Natural killer cell (primary cell): ENCODE data around the gene ZNF541. TPM values are rescaled to one million over a fixed set of nuclear protein-coding genes. Genes with fewer than 3 reads are reported as not detected.

Source experiments
- ATAC-seq, 3 donors: fragments of 150-1000 bp in 2 of 3; fragments of 200-7000 bp in 1 of 3; cut with Tn5 transposase; 1 replicate in 1 of 3; 2 replicates in 2 of 3; pipeline ENCODE4 v1.10.0; 2021; ENCODE audit warnings: mild to moderate bottlenecking in 2 of 3, moderate library complexity in 2 of 3
- DNase-seq, 2 donors: peaks; one replicate each; pipeline versions ENCODE4 v3.0.0 to v3.0.0-alpha.2; 2013 to 2021; ENCODE audit warnings: mixed read lengths in 1 of 2
- H3K27ac ChIP-seq: one replicate; pipeline ENCODE4 v1.5.1; 2013; ENCODE audit warnings: mild to moderate bottlenecking, low read length
- H3K27me3 ChIP-seq: one replicate; pipeline ENCODE4 v1.6.1; 2013; ENCODE audit warnings: low read length; ENCODE audit not compliant: control insufficient read depth, insufficient read depth
- H3K36me3 ChIP-seq: one replicate; pipeline ENCODE4 v1.6.1; 2013; ENCODE audit warnings: low read length; ENCODE audit not compliant: control insufficient read depth, insufficient read depth
- H3K4me1 ChIP-seq: one replicate; pipeline ENCODE4 v1.6.1; 2013; ENCODE audit warnings: low read length; ENCODE audit not compliant: control insufficient read depth, insufficient read depth
- H3K4me3 ChIP-seq: one replicate; pipeline ENCODE4 v1.5.1; 2013; ENCODE audit warnings: low read length
- H3K9me3 ChIP-seq: one replicate; pipeline ENCODE4 v1.6.1; 2013; ENCODE audit warnings: low read length; ENCODE audit not compliant: control insufficient read depth, insufficient read depth
- H3K27ac Mint-ChIP-seq, 2 donors: one replicate each; pipeline ENCODE4 v1.8.0; 2022; ENCODE audit warnings: mild to moderate bottlenecking in 2 of 2, mixed read lengths in 2 of 2, moderate library complexity in 1 of 2
- H3K27me3 Mint-ChIP-seq, 2 donors: one replicate each; pipeline ENCODE4 v1.8.0; 2022; ENCODE audit warnings: low read depth in 2 of 2, mixed read lengths in 2 of 2
- H3K36me3 Mint-ChIP-seq: one replicate; pipeline ENCODE4 v1.8.0; 2022; ENCODE audit warnings: mixed read lengths
- H3K4me1 Mint-ChIP-seq, 2 donors: one replicate each; pipeline ENCODE4 v1.8.0; 2022; ENCODE audit warnings: mixed read lengths in 2 of 2
- H3K4me3 Mint-ChIP-seq: one replicate; pipeline ENCODE4 v1.8.0; 2022; ENCODE audit warnings: mild to moderate bottlenecking, moderate library complexity, mixed read lengths
- H3K9me3 Mint-ChIP-seq, 2 donors: one replicate each; pipeline ENCODE4 v1.8.0; 2022; ENCODE audit warnings: mixed read lengths in 2 of 2
- CTCF ChIP-seq: fragments of 200-600 bp; IDR thresholded peaks from one replicate; pipeline ENCODE4 v1.8.0; 2022; ENCODE audit warnings: antibody characterized with exemption
- WGBS: methylation state at CpG from one replicate; pipeline ENCODE4 v1.1.7; 2013; ENCODE audit warnings: missing lambda C conversion rate; ENCODE audit not compliant: insufficient coverage; 5-methylcytosine and 5-hydroxymethylcytosine counted together
- intact Hi-C: fragments of 100-400 bp; cut with micrococcal nuclease; formaldehyde crosslinking; loops from one replicate; pipeline ENCODE4 v1.14.2; 2022
- total RNA-seq, 4 donors: library from RNA; stranded (reverse); fragments of 120-200 nt in 1 of 4; gene quantifications; one replicate each; pipeline versions ENCODE4 v1.2.3 to v1.2.4, GENCODE V29; 2013 to 2022

Gene ZNF541
- total RNA-seq, 3 donors from 2014 or later (not counting 1 experiment from before 2014, with no cell fraction given), result 1.5 to 2.0 (median 1.5) TPM

- Histone ChIP-seq H3K4me1 (peaks cover 17% of the 10 kb centered on the region), H3K9me3 (peaks cover 7% of the 10 kb centered on the region), H3K36me3 (no peaks in the 10 kb centered on the region), H3K27ac (no peak overlapping the region), H3K27me3 (peaks cover 3% of the 10 kb centered on the region), H3K4me3 (no peak overlapping the region)
- Mint-ChIP-seq H3K36me3 (no peaks in the 10 kb centered on the region), H3K4me3 (no peak overlapping the region), H3K9me3 (no peaks in the 10 kb centered on the region), H3K27me3 (peaks cover 6 to 19% of the 10 kb centered on the region in 2 donors), H3K4me1 (peaks cover 7 to 16% of the 10 kb centered on the region in 2 donors), H3K27ac (peak overlapping the region in 1 of 2 donors; percentile 4)
- DNase-seq (peak in 1 of 2 donors; percentile 18), ATAC-seq (no peak)
- WGBS, result 62% methylated on average over 6 of the region's 6 CpGs
- intact Hi-C loops, result no loop called here
- no peak for TF ChIP-seq CTCF
Observed at GRCh38 chr19:47581605-47582319, 8.8 kb upstream of the ZNF541 start.

GRCh38 chr19:47580397-47580796 is 7.4 kb upstream of the ZNF541 start:
- Histone ChIP-seq H3K27ac (no peak overlapping the region), H3K9me3 (no peaks in the 10 kb centered on the region), H3K36me3 (no peaks in the 10 kb centered on the region), H3K27me3 (no peaks in the 10 kb centered on the region), H3K4me3 (no peak overlapping the region), H3K4me1 (peaks cover 17% of the 10 kb centered on the region)
- intact Hi-C loops, result no loop called here
- Mint-ChIP-seq H3K4me1 (peaks cover 7 to 16% of the 10 kb centered on the region in 2 donors), H3K9me3 (no peaks in the 10 kb centered on the region), H3K27me3 (peaks cover 6 to 16% of the 10 kb centered on the region in 2 donors), H3K36me3 (no peaks in the 10 kb centered on the region), H3K4me3 (no peak overlapping the region), H3K27ac (no peak overlapping the region)
- 80% methylated on average over 2 of the region's 3 CpGs for WGBS
- TF ChIP-seq CTCF, result no peak
- no peak for DNase-seq
- ATAC-seq, result no peak

GRCh38 chr19:47572635-47573034 is 313 bp downstream of the ZNF541 start:
- Histone ChIP-seq H3K36me3 (no peaks in the 10 kb centered on the region), H3K27ac (no peak overlapping the region), H3K9me3 (no peaks in the 10 kb centered on the region), H3K4me1 (peaks cover 18% of the 10 kb centered on the region), H3K4me3 (no peak overlapping the region), H3K27me3 (no peaks in the 10 kb centered on the region)
- no peak for ATAC-seq
- Mint-ChIP-seq H3K27ac (peak overlapping the region in 1 of 2 donors; percentile 17), H3K9me3 (no peaks in the 10 kb centered on the region), H3K27me3 (peaks cover 0 to 11% of the 10 kb centered on the region in 2 donors), H3K36me3 (no peaks in the 10 kb centered on the region), H3K4me3 (peak overlapping the region; percentile 62), H3K4me1 (peaks cover 16 to 21% of the 10 kb centered on the region in 2 donors)
- WGBS, result 73% methylated on average over 22 of the region's 22 CpGs
- TF ChIP-seq CTCF, result no peak
- intact Hi-C loops, result loop anchor here (1.0 kb wide), 1 partner anchor 57 kb away; the partner anchor contains the start of gene NAPA
- DNase-seq, result no peak
